Brain microvascular endothelial cell (primary cell): Measurements from ENCODE around the gene VGLL4.

Experiments used
- DNase-seq: peaks from one replicate; pipeline ENCODE4 v3.0.0-alpha.2; 2020
- H3K27ac ChIP-seq: fragments of 250-450 bp; sonication (Bioruptor Pico); 2 replicates; pipeline ENCODE4 v1.5.1; 2020; ENCODE audit warnings: mild to moderate bottlenecking, moderate library complexity
- H3K27me3 ChIP-seq: fragments of 250-450 bp; sonication (Bioruptor Pico); replicated peaks from 2 replicates; pipeline ENCODE4 v1.5.1; 2020; ENCODE audit warnings: mild to moderate bottlenecking
- H3K36me3 ChIP-seq: fragments of 250-450 bp; sonication (Bioruptor Pico); replicated peaks from 2 replicates; pipeline ENCODE4 v1.5.1; 2020; ENCODE audit warnings: mild to moderate bottlenecking
- H3K4me3 ChIP-seq: 2 replicates; pipeline ENCODE4 v1.5.1; 2011; ENCODE audit warnings: low read depth, mild to moderate bottlenecking, control low read depth, low read length, moderate library complexity
- CTCF ChIP-seq: IDR thresholded peaks from 2 replicates; pipeline ENCODE4 v1.5.1; 2011; ENCODE audit warnings: low read depth, mild to moderate bottlenecking, moderate library complexity, low read length, control low read depth, inconsistent platforms; ENCODE audit errors: missing control alignments
- in situ Hi-C: cut with HindIII; loops from 2 replicates; pipeline ENCODE4 v1.10.0; 2017; ENCODE audit warnings: low sequenced_read_pairs, low pct_ligation_motif_present

The VGLL4 gene

DNA sequence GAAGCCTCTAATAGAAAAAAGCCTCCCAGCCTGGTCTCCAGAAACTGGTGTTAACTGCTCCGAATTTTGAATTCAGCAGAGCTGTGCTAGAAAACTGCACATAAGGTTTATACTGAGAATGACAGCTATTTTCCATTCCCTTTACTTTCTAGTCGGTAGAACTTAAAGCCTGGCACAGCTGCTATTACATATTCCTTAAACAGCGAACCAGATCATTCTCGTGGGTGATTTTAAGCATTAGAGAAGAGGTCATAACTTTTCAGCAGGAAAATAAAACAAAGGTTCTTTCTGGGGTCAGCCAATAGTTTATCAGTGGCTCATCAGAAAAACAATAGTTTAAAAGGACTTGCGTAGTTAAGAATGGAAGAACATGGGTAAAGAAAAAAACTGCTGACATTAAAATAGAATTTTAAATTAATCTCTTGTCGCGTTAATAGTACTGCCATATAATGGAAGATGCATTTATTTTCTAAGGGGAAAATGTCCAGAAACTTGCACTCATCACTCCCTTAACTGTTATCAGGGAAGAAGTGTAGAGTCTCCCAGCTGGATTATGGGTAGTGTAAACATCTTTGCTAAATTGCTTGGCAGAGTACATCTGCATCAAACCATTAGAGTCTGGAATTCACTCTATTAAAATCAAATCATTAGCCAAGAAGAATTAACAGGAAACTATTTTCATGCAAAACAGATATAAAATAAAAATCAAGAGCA lies 7.9 kb downstream of the VGLL4 start:
- in situ Hi-C loops: loop anchor here (25.0 kb wide), 1 partner anchor 249 kb away; no protein-coding TSS in a partner anchor
- no peak for DNase-seq
- TF ChIP-seq CTCF: no peak
- H3K4me3 ChIP-seq: no peak overlapping the region
- no peak overlapping the region for H3K27ac ChIP-seq
- no peaks in the 10 kb centered on the region for H3K36me3 ChIP-seq
- H3K27me3 ChIP-seq: no peaks in the 10 kb centered on the region

DNA sequence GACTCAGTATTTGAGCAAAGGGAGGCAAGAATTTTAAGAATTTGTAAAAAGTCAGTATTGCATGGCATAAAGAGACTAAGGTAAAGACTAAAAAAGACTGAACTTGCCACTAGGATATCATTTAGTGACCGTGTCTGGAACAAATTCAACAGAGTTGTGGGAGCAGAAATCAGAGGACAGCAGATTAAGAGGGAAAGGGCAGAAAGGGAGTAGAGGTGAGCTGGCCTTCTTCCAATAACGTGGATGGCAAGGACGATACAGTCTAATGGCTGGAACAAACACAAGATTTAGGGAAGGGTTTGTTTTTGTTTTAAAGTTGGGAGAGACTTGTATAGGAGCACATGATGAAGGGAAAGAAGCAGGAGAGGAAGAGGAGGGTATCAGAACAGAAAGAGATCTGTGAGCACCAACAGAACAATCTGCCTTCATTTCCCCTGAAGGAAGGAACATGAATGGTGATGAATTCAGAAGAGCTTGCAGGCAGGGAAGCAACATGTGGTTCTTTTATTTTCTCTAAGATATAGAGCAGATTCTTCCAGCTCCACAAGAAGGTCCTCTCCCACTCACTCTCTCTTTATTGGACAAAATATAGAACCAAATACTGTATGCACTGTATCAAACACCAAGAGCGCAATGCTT lies 8.6 kb downstream of the VGLL4 start:
- TF ChIP-seq CTCF: no peak
- no peak for DNase-seq
- H3K27ac ChIP-seq: no peak overlapping the region

GRCh38 chr3:11634081-11634635 lies 9.6 kb downstream of the VGLL4 start:
- no peak for TF ChIP-seq CTCF
- H3K27ac ChIP-seq: no peak overlapping the region
- in situ Hi-C loops: loop anchor here (25.0 kb wide), 1 partner anchor 247 kb away; no protein-coding TSS in a partner anchor
- no peaks in the 10 kb centered on the region for H3K36me3 ChIP-seq
- DNase-seq: no peak
- no peak overlapping the region for H3K4me3 ChIP-seq
- H3K27me3 ChIP-seq: no peaks in the 10 kb centered on the region

More for the DNA sequence above, 8.6 kb downstream of the VGLL4 start:
- no peak overlapping the region for H3K4me3 ChIP-seq
- H3K36me3 ChIP-seq: no peaks in the 10 kb centered on the region
- in situ Hi-C loops: loop anchor here (25.0 kb wide), 1 partner anchor 248 kb away; no protein-coding TSS in a partner anchor
- no peaks in the 10 kb centered on the region for H3K27me3 ChIP-seq

DNA sequence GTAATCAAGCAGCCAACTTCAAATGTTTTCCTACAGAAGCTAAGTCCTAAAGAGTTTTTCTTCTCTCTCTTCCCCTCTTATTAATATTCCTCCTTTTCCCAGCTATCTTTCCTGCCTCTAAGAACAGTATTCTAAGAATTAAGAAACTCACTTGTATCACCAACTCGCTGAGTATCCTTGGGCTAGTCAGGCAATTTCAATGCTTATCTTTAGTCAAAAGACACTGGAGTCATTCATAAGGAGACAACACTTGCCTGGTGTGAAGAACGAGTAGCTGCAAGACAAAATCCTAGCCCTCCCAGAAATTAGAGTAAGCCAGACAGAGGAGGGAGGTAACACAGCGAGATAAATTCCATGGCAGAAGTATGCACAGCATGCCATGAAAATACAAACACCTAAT lies 10.7 kb downstream of the VGLL4 start:
- TF ChIP-seq CTCF: no peak
- Histone ChIP-seq H3K4me3 (no peak overlapping the region), H3K27me3 (no peaks in the 10 kb centered on the region), H3K36me3 (no peaks in the 10 kb centered on the region), H3K27ac (no peak overlapping the region)
- in situ Hi-C loops: loop anchor here (25.0 kb wide), 1 partner anchor 246 kb away; no protein-coding TSS in a partner anchor
- no peak for DNase-seq

DNA sequence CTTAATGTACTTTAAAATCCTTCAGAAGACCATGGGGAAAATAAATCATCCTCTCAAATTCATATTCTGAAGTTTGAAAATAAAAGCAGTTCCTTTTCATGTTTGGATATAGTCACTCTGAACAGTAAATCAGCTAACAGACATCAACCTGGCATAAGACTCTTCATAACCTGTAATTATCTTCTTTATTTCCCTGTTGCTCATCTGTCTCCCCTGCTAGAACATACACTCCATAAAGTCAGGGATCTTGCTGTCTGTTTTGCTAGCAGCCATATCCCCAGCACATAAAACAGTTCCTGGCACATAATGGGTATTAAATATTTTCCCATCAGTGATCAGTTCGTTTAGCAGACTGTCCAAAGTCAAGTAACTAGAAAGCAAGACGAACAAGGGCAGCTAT lies 11.2 kb downstream of the VGLL4 start:
- no peak for TF ChIP-seq CTCF
- no peaks in the 10 kb centered on the region for H3K27me3 ChIP-seq
- no peak for DNase-seq
- H3K36me3 ChIP-seq: no peaks in the 10 kb centered on the region
- H3K27ac ChIP-seq: no peak overlapping the region
- H3K4me3 ChIP-seq: no peak overlapping the region
- in situ Hi-C loops: loop anchor here (25.0 kb wide), 1 partner anchor 245 kb away; no protein-coding TSS in a partner anchor
